Measurements from ENCODE around the gene GASK1A.

GRCh38 chr3:43079536-43080332 lies 100.6 kb downstream of the GASK1A start:
- TF ChIP-seq CTCF (IDR thresholded peaks at IDR 0.05) = no peak
- TF ChIP-seq POLR2AphosphoS5 (IDR thresholded peaks at IDR 0.05; ENCODE audit: insufficient read depth in 1 of 2, low read depth in 1 of 2) = no peak
- no peak for TF ChIP-seq POLR2A (IDR thresholded peaks at IDR 0.05)

Measured in vagina (tissue), 2 donors.